ENCODE data around the gene LUZP1. TPM values are rescaled to one million over a fixed set of nuclear protein-coding genes. Genes with fewer than 3 reads are reported as not detected.

LUZP1 gene
- polyA plus RNA-seq, 1 experiment, result 39.4 TPM

GRCh38 chr1:23065385-23065784, 103.3 kb downstream of the LUZP1 start:
- H3K27ac ChIP-seq (ENCODE audit: low read depth, low read length), result no peak overlapping the region
- POLR2A ChIA-PET, result no interaction called here
- no peak for TF ChIP-seq CTCF (IDR thresholded peaks at IDR 0.05; ENCODE audit: low read depth, low read length)

GRCh38 chr1:23062271-23062670, 106.4 kb downstream of the LUZP1 start:
- ChIA-PET CTCF (interaction anchor here (0.9 kb wide), 1 partner anchor 19 kb away, joined by 3 read pairs; no protein-coding TSS in a partner anchor), POLR2A (no interaction called here)
- no peak for DNase-seq (ENCODE audit: low read depth, low spot score)
- Histone ChIP-seq H3K9me3 (ENCODE audit: control insufficient read depth, insufficient read depth, low read length) (no peaks in the 10 kb centered on the region), H3K4me3 (ENCODE audit: low read depth, low read length) (no peak overlapping the region), H3K27me3 (ENCODE audit: control insufficient read depth, insufficient read depth, low read length) (no peaks in the 10 kb centered on the region), H3K27ac (ENCODE audit: low read depth, low read length) (no peak overlapping the region)
- no peak for TF ChIP-seq CTCF (IDR thresholded peaks at IDR 0.05; ENCODE audit: low read depth, low read length)

More at GRCh38 chr1:23065385-23065784, 103.3 kb downstream of the LUZP1 start:
- no peaks in the 10 kb centered on the region for H3K9me3 ChIP-seq (ENCODE audit: control insufficient read depth, insufficient read depth, low read length)
- DNase-seq (ENCODE audit: low read depth, low spot score), result no peak
- CTCF ChIA-PET, result no interaction called here
- no peaks in the 10 kb centered on the region for H3K27me3 ChIP-seq (ENCODE audit: control insufficient read depth, insufficient read depth, low read length)
- H3K4me3 ChIP-seq (ENCODE audit: low read depth, low read length), result no peak overlapping the region

- no peak overlapping the region for H3K27ac ChIP-seq (ENCODE audit: low read depth, low read length)
- ChIA-PET CTCF (interaction anchor here (1.2 to 1.8 kb wide), 2 partner anchors 10 to 127 kb away, joined by 6 to 7 read pairs; no protein-coding TSS in a partner anchor), POLR2A (no interaction called here)
- H3K9me3 ChIP-seq (ENCODE audit: control insufficient read depth, insufficient read depth, low read length), result no peaks in the 10 kb centered on the region
- no peaks in the 10 kb centered on the region for H3K27me3 ChIP-seq (ENCODE audit: control insufficient read depth, insufficient read depth, low read length)
- TF ChIP-seq CTCF (IDR thresholded peaks at IDR 0.05; ENCODE audit: low read depth, low read length), result no peak
- no peak overlapping the region for H3K4me3 ChIP-seq (ENCODE audit: low read depth, low read length)
- no peak for DNase-seq (ENCODE audit: low read depth, low spot score)
Observed at GRCh38 chr1:23057301-23057700, 111.4 kb downstream of the LUZP1 start.

GRCh38 chr1:23051290-23051909, 117.3 kb downstream of the LUZP1 start:
- DNase-seq (ENCODE audit: low read depth, low spot score), result no peak

More at GRCh38 chr1:23051290-23051909, 117.3 kb downstream of the LUZP1 start:
- Histone ChIP-seq H3K27me3 (ENCODE audit: control insufficient read depth, insufficient read depth, low read length) (no peaks in the 10 kb centered on the region), H3K27ac (ENCODE audit: low read depth, low read length) (no peak overlapping the region), H3K4me3 (ENCODE audit: low read depth, low read length) (no peak overlapping the region), H3K9me3 (ENCODE audit: control insufficient read depth, insufficient read depth, low read length) (no peaks in the 10 kb centered on the region)
- no peak for TF ChIP-seq CTCF (IDR thresholded peaks at IDR 0.05; ENCODE audit: low read depth, low read length)
- ChIA-PET POLR2A (no interaction called here), CTCF (no interaction called here)
